Esophagus muscularis mucosa (tissue), 4 donors: ENCODE data around the gene CCDC40.

Experiments used
- CTCF ChIP-seq, 3 experiments: fragments of 200-600 bp in 2 of 3; fragments of 450-650 bp in 1 of 3; sonication (generic) in 2 of 3; IDR thresholded peaks; one replicate each; pipeline ENCODE4 v1.5.1; 2017 to 2019; ENCODE audit warnings: antibody characterized with exemption in 3 of 3, mild to moderate bottlenecking in 2 of 3, moderate library complexity in 1 of 3
- EP300 ChIP-seq: sonication (generic); formaldehyde crosslinking; IDR thresholded peaks from one replicate; pipeline ENCODE4 v1.6.1; 2017; ENCODE audit warnings: antibody characterized with exemption
- POLR2A ChIP-seq: fragments of 450-650 bp; IDR thresholded peaks from one replicate; pipeline ENCODE4 v1.6.1; 2017; ENCODE audit warnings: antibody characterized with exemption, moderate library complexity, mild to moderate bottlenecking, low read depth

- TF ChIP-seq CTCF (IDR thresholded peaks at IDR 0.05) = no peak
- no peak for TF ChIP-seq POLR2A
- no peak for TF ChIP-seq EP300
Measured at GRCh38 chr17:80130992-80131391, 94.5 kb downstream of the CCDC40 start.
